Caco-2 (cell line): ENCODE results near the gene INPP4A. TPM values are rescaled to one million over a fixed set of nuclear protein-coding genes. Genes with fewer than 3 reads are reported as not detected.

ENCODE experiments used
- BruUV-seq: library from RNA; stranded (reverse); fragments of 400-500 nt; replicated peaks from 2 replicates; lab custom pipeline; 2021; lab: Mats Ljungman, UMichigan
- CTCF ChIA-PET: fragments of 300-600 bp; sonication (Branson Sonifier 250); formaldehyde crosslinking; loops from one replicate; lab custom pipeline; 2022; ENCODE audit warnings: antibody characterized with exemption; lab: Charles Lee
- POLR2A ChIA-PET: fragments of 300-600 bp; sonication (Branson Sonifier 250); formaldehyde crosslinking; loops from one replicate; lab custom pipeline; 2022; ENCODE audit warnings: antibody characterized with exemption; lab: Charles Lee
- DNase-seq, 2 experiments: peaks; one replicate each; pipeline versions ENCODE4 v3.0.0 to v3.0.0-alpha.2; 2020 to 2022
- H3K27me3 ChIP-seq: replicated peaks from 2 replicates; pipeline ENCODE4 v1.6.0; 2011; ENCODE audit warnings: low read length; ENCODE audit not compliant: control insufficient read depth, insufficient read depth
- H3K36me3 ChIP-seq: 2 replicates; pipeline ENCODE4 v1.5.1; 2011; ENCODE audit warnings: low read length; ENCODE audit not compliant: control insufficient read depth, insufficient read depth
- H3K4me1 ChIP-seq: fragments of 250-450 bp; sonication (Bioruptor Pico); 2 replicates; pipeline ENCODE4 v1.5.1; 2020; ENCODE audit warnings: mild to moderate bottlenecking
- H3K4me3 ChIP-seq: 2 replicates; pipeline ENCODE4 v1.5.1; 2011; ENCODE audit warnings: low read depth, mild to moderate bottlenecking, control low read depth, low read length
- H3K9me3 ChIP-seq: fragments of 250-450 bp; sonication (Bioruptor Pico); 2 replicates; pipeline ENCODE4 v1.5.1; 2020; ENCODE audit warnings: mild to moderate bottlenecking, moderate library complexity
- H3K27ac Mint-ChIP-seq: one replicate; pipeline ENCODE4 v1.8.0; 2022; ENCODE audit warnings: mixed read lengths; ENCODE audit not compliant: unreplicated experiment
- H3K27me3 Mint-ChIP-seq: one replicate; pipeline ENCODE4 v1.8.0; 2022; ENCODE audit warnings: mixed read lengths; ENCODE audit not compliant: insufficient read depth, unreplicated experiment
- H3K36me3 Mint-ChIP-seq: one replicate; pipeline ENCODE4 v1.8.0; 2022; ENCODE audit warnings: mild to moderate bottlenecking, mixed read lengths; ENCODE audit not compliant: insufficient read depth, unreplicated experiment
- H3K4me1 Mint-ChIP-seq: one replicate; pipeline ENCODE4 v1.8.0; 2022; ENCODE audit warnings: low read depth, mixed read lengths; ENCODE audit not compliant: unreplicated experiment
- H3K4me3 Mint-ChIP-seq: one replicate; pipeline ENCODE4 v1.8.0; 2022; ENCODE audit warnings: mild to moderate bottlenecking, moderate library complexity, mixed read lengths; ENCODE audit not compliant: unreplicated experiment
- H3K9me3 Mint-ChIP-seq: one replicate; pipeline ENCODE4 v1.8.0; 2022; ENCODE audit warnings: mixed read lengths; ENCODE audit not compliant: unreplicated experiment
- intact Hi-C: fragments of 100-400 bp; cut with micrococcal nuclease; formaldehyde crosslinking; loops from one replicate; pipeline ENCODE4 v1.10.0; 2022; ENCODE audit not compliant: unreplicated experiment
- total RNA-seq: library from RNA; stranded (reverse); gene quantifications from 2 replicates; pipeline ENCODE4 v1.2.3, GENCODE V29; 2022
- TF ChIP-seq, protein P1 (sequence below), 2 experiments: fragments of 200-600 bp in 1 of 2; IDR thresholded peaks; 1 replicate in 1 of 2; 2 replicates in 1 of 2; pipeline versions ENCODE4 v1.5.1 to v1.8.0; 2011 to 2022; ENCODE audit warnings: antibody characterized with exemption in 1 of 2, control low read depth in 1 of 2, inconsistent platforms in 1 of 2, low read depth in 1 of 2, low read length in 1 of 2, mild to moderate bottlenecking in 1 of 2, moderate library complexity in 1 of 2; ENCODE audit not compliant: insufficient read depth in 1 of 2, severe bottlenecking in 1 of 2, unreplicated experiment in 1 of 2

INPP4A gene
- total RNA-seq, 1 experiment from 2014 or later: 26.3 TPM

DNA sequence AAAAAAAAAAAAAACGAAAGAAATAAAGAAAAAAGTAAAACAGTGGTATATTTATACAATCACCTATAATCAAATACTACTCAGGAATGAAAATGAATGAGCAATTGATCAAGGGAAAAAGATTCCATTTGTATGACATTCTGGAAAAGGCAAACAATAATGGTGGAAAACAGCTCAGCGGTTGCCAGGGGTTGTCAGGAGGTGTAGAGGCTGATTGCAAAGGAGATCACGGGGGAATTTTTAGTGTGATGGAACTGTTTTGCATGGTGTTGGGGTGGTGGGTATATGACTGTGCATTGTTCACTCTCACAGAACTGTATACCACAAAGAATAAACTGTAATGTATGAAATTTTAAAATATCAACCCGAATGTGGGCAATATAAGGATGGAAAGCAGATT, 45.5 kb upstream of the INPP4A start:
- intact Hi-C loops: loop anchor here (10.0 kb wide), 1 partner anchor 424 kb away; no protein-coding TSS in a partner anchor
- POLR2A ChIA-PET: no interaction called here
- Histone ChIP-seq H3K9me3 (no peaks in the 10 kb centered on the region), H3K4me3 (no peak overlapping the region), H3K36me3 (no peaks in the 10 kb centered on the region), H3K4me1 (no peaks in the 10 kb centered on the region), H3K27me3 (no peaks in the 10 kb centered on the region; the same call in none of the 2 replicates)
- CTCF ChIA-PET: interaction anchor here (0.5 kb wide), 1 partner anchor 438 kb away, joined by 3 read pairs; no protein-coding TSS in a partner anchor
- H3K27ac Mint-ChIP-seq: no peak overlapping the region
- peaks cover 36% of the 10 kb centered on the region for H3K27me3 Mint-ChIP-seq
- H3K4me1 Mint-ChIP-seq: no peaks in the 10 kb centered on the region
- TF ChIP-seq, protein P1, sequence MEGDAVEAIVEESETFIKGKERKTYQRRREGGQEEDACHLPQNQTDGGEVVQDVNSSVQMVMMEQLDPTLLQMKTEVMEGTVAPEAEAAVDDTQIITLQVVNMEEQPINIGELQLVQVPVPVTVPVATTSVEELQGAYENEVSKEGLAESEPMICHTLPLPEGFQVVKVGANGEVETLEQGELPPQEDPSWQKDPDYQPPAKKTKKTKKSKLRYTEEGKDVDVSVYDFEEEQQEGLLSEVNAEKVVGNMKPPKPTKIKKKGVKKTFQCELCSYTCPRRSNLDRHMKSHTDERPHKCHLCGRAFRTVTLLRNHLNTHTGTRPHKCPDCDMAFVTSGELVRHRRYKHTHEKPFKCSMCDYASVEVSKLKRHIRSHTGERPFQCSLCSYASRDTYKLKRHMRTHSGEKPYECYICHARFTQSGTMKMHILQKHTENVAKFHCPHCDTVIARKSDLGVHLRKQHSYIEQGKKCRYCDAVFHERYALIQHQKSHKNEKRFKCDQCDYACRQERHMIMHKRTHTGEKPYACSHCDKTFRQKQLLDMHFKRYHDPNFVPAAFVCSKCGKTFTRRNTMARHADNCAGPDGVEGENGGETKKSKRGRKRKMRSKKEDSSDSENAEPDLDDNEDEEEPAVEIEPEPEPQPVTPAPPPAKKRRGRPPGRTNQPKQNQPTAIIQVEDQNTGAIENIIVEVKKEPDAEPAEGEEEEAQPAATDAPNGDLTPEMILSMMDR (IDR thresholded peaks at IDR 0.05; ENCODE audit: insufficient read depth in 1 of 2, low read depth in 1 of 2, low read length in 1 of 2, severe bottlenecking in 1 of 2, unreplicated experiment in 1 of 2): no peak
- H3K9me3 Mint-ChIP-seq: no peaks in the 10 kb centered on the region
- no peak for DNase-seq
- H3K36me3 Mint-ChIP-seq: no peaks in the 10 kb centered on the region
- H3K4me3 Mint-ChIP-seq: no peak overlapping the region
- no TSS peak for BruUV-seq

DNA sequence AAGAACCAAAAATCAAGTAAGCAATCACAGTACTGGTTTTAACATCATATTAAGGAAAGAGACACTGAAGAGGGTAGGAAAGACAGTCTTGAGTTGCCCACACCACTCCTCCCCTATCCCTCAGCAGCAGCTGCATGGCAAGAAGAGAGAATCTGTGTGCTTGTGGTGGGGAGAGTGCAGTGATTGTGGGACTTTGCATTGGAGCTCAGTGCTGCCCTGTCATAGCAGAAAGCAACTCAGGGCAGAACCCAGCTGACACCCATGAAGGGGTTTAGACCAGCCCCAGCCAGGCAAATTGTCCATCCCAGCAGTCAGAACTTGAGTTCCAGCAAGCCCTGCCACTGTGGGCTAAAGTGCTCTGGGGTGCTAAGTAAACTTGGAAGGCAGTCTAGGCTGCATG, 40.8 kb upstream of the INPP4A start:
- intact Hi-C loops: no loop called here
- no peaks in the 10 kb centered on the region for H3K9me3 Mint-ChIP-seq
- H3K4me1 Mint-ChIP-seq: no peaks in the 10 kb centered on the region
- no peak overlapping the region for H3K4me3 Mint-ChIP-seq
- H3K36me3 ChIP-seq: no peaks in the 10 kb centered on the region
- no peaks in the 10 kb centered on the region for H3K9me3 ChIP-seq
- no peak overlapping the region for H3K4me3 ChIP-seq
- H3K27me3 Mint-ChIP-seq: peaks cover 24% of the 10 kb centered on the region
- TF ChIP-seq, protein P1 (IDR thresholded peaks at IDR 0.05; ENCODE audit: insufficient read depth in 1 of 2, low read depth in 1 of 2, low read length in 1 of 2, severe bottlenecking in 1 of 2, unreplicated experiment in 1 of 2): no peak
- DNase-seq: no peak
- H3K36me3 Mint-ChIP-seq: no peaks in the 10 kb centered on the region
- no peaks in the 10 kb centered on the region; the same call in 1 of the 2 replicates for H3K27me3 ChIP-seq
- CTCF ChIA-PET: no interaction called here
- no TSS peak for BruUV-seq
- no peaks in the 10 kb centered on the region for H3K4me1 ChIP-seq
- H3K27ac Mint-ChIP-seq: no peak overlapping the region
- POLR2A ChIA-PET: no interaction called here

DNA sequence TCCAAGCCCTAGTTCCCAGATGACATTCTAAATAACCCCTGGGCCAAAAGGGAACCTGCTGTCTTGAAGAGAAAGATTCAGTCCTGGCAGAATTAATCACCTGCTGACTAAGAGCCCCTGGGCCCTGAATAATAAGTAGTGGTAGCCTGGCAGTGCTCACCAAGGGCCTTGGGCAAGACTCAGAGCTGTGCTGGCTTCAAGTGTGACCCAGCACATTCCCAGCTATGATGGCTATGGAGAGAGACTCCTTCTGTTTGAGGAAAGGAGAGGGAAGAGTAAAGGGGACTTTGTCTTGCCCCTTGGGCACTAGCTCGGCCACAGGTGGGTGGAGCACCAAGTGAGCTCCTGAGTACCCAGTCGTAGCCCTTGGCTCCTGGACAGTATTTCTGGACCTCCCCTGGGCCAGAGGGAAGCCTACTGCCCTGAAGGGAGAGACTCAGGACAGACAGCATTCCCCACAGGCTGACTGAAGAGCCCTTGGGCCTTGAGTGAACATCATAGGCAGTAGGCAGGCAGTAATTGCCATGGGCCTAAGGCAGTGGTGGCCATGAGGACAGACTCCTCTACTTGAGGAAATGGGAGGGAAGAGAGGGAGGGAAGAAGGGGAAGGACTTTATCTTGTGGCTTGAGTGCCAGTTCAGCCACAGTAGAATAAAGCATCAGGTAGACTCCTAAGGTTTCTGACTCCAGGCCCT, 40.0 kb upstream of the INPP4A start:
- Mint-ChIP-seq H3K4me3 (no peak overlapping the region), H3K9me3 (no peaks in the 10 kb centered on the region), H3K27ac (no peak overlapping the region), H3K36me3 (no peaks in the 10 kb centered on the region), H3K4me1 (no peaks in the 10 kb centered on the region), H3K27me3 (peaks cover 16% of the 10 kb centered on the region)
- H3K27me3 ChIP-seq: no peaks in the 10 kb centered on the region; the same call in 1 of the 2 replicates
- DNase-seq: no peak
- no TSS peak for BruUV-seq
- no peak overlapping the region for H3K4me3 ChIP-seq
- H3K9me3 ChIP-seq: no peaks in the 10 kb centered on the region
- H3K36me3 ChIP-seq: no peaks in the 10 kb centered on the region
- no peaks in the 10 kb centered on the region for H3K4me1 ChIP-seq
- POLR2A ChIA-PET: no interaction called here
- TF ChIP-seq, protein P1 (IDR thresholded peaks at IDR 0.05; ENCODE audit: insufficient read depth in 1 of 2, low read depth in 1 of 2, low read length in 1 of 2, severe bottlenecking in 1 of 2, unreplicated experiment in 1 of 2): no peak
- intact Hi-C loops: no loop called here
- CTCF ChIA-PET: no interaction called here
